HEK293 (cell line): ENCODE results near the gene PSPC1.

Experiments
- CTCF ChIA-PET: fragments of 350-600 bp; formaldehyde crosslinking; extraction: SDS; loops from one replicate; lab custom pipeline; 2021; ENCODE audit warnings: antibody characterized with exemption; lab: Yijun Ruan, JAX
- POLR2A ChIA-PET: fragments of 300-600 bp; formaldehyde crosslinking; extraction: SDS; loops from one replicate; lab custom pipeline; 2020; ENCODE audit warnings: antibody characterized with exemption, inconsistent platforms; lab: Yijun Ruan, JAX
- H3K27ac ChIP-seq: fragments of 200-500 bp; sonication (Bioruptor generic); 2 replicates; pipeline ENCODE4 v1.5.1; 2014; ENCODE audit warnings: low read depth, low read length, control low read depth, inconsistent platforms; ENCODE audit errors: extremely low read depth
- H3K36me3 ChIP-seq, 2 experiments: fragments of 200-500 bp in 1 of 2; sonication (Bioruptor generic) in 1 of 2; 1 replicate in 1 of 2; 2 replicates in 1 of 2; pipeline ENCODE4 v1.5.1; 2014 to 2017; ENCODE audit warnings: inconsistent platforms in 2 of 2, low read length in 2 of 2; ENCODE audit not compliant: control insufficient read depth in 2 of 2, insufficient read depth in 1 of 2
- H3K4me1 ChIP-seq: fragments of 200-500 bp; sonication (Bioruptor generic); 2 replicates; pipeline ENCODE4 v1.5.1; 2014; ENCODE audit warnings: mild to moderate bottlenecking, low read length, inconsistent platforms; ENCODE audit not compliant: control insufficient read depth, insufficient read depth
- H3K4me3 ChIP-seq: 2 replicates; pipeline ENCODE4 v1.5.1; 2011; ENCODE audit warnings: low read depth, mild to moderate bottlenecking, control low read depth, low read length, moderate library complexity
- H3K9me3 ChIP-seq: fragments of 200-500 bp; sonication (Bioruptor generic); 2 replicates; pipeline ENCODE4 v1.5.1; 2014; ENCODE audit warnings: low read depth, low read length, inconsistent platforms; ENCODE audit not compliant: control insufficient read depth, insufficient read depth
- BCL11A ChIP-seq: fragments of 450-650 bp; formaldehyde crosslinking; IDR thresholded peaks from 2 replicates; pipeline ENCODE4 v1.5.1; 2016; ENCODE audit warnings: low read depth, missing biosample characterization, missing genetic modification characterization
- BCL11B ChIP-seq: fragments of 450-650 bp; formaldehyde crosslinking; IDR thresholded peaks from 2 replicates; pipeline ENCODE4 v1.5.1; 2016; ENCODE audit warnings: low read depth, missing biosample characterization, missing genetic modification characterization
- KLF1 ChIP-seq: fragments of 450-650 bp; formaldehyde crosslinking; IDR thresholded peaks from 2 replicates; pipeline ENCODE4 v1.5.1; 2016; ENCODE audit warnings: missing biosample characterization, missing genetic modification characterization
- OSR2 ChIP-seq: fragments of 450-650 bp; formaldehyde crosslinking; IDR thresholded peaks from 2 replicates; pipeline ENCODE4 v1.5.1; 2016; ENCODE audit warnings: missing biosample characterization, missing genetic modification characterization
- SETDB1 ChIP-seq: IDR thresholded peaks from one replicate; pipeline ENCODE4 v1.6.1; 2017; ENCODE audit warnings: mild to moderate bottlenecking, low read length, moderate library complexity, mixed read lengths; ENCODE audit not compliant: insufficient read length
- SP3 ChIP-seq: fragments of 450-650 bp; formaldehyde crosslinking; IDR thresholded peaks from 2 replicates; pipeline ENCODE4 v1.5.1; 2016; ENCODE audit warnings: missing biosample characterization, missing genetic modification characterization
- TCF7L2 ChIP-seq: IDR thresholded peaks from 2 replicates; pipeline ENCODE4 v1.6.1; 2011; ENCODE audit warnings: low read depth, mild to moderate bottlenecking, inconsistent platforms, low read length, moderate library complexity, borderline replicate concordance
- ZEB2 ChIP-seq: fragments of 450-650 bp; formaldehyde crosslinking; IDR thresholded peaks from 2 replicates; pipeline ENCODE4 v1.5.1; 2016; ENCODE audit warnings: missing biosample characterization, missing genetic modification characterization
- ZNF140 ChIP-seq: fragments of 450-650 bp; formaldehyde crosslinking; IDR thresholded peaks from 2 replicates; pipeline ENCODE4 v1.5.1; 2016; ENCODE audit warnings: missing biosample characterization, missing genetic modification characterization
- ZNF155 ChIP-seq: fragments of 450-650 bp; formaldehyde crosslinking; IDR thresholded peaks from 2 replicates; pipeline ENCODE4 v1.5.1; 2016; ENCODE audit warnings: missing biosample characterization, missing genetic modification characterization
- ZNF211 ChIP-seq: fragments of 450-650 bp; formaldehyde crosslinking; IDR thresholded peaks from 2 replicates; pipeline ENCODE4 v1.5.1; 2016; ENCODE audit warnings: low read depth, missing biosample characterization, missing genetic modification characterization
- ZNF221 ChIP-seq: fragments of 450-650 bp; formaldehyde crosslinking; IDR thresholded peaks from 2 replicates; pipeline ENCODE4 v1.5.1; 2017; ENCODE audit warnings: missing biosample characterization, missing genetic modification characterization, borderline replicate concordance
- ZNF350 ChIP-seq: fragments of 450-650 bp; formaldehyde crosslinking; IDR thresholded peaks from 2 replicates; pipeline ENCODE4 v1.5.0; 2017; ENCODE audit warnings: missing biosample characterization, mild to moderate bottlenecking, missing genetic modification characterization
- ZNF416 ChIP-seq: fragments of 450-650 bp; formaldehyde crosslinking; IDR thresholded peaks from 2 replicates; pipeline ENCODE4 v1.5.1; 2016; ENCODE audit warnings: missing biosample characterization, missing genetic modification characterization
- ZNF433 ChIP-seq: fragments of 450-650 bp; formaldehyde crosslinking; IDR thresholded peaks from 2 replicates; pipeline ENCODE4 v1.5.1; 2016; ENCODE audit warnings: missing biosample characterization, missing genetic modification characterization, low read depth
- ZNF501 ChIP-seq: fragments of 450-650 bp; formaldehyde crosslinking; IDR thresholded peaks from 2 replicates; pipeline ENCODE4 v1.5.1; 2016; ENCODE audit warnings: missing biosample characterization, missing genetic modification characterization
- ZNF513 ChIP-seq: fragments of 450-650 bp; IDR thresholded peaks from 2 replicates; pipeline ENCODE4 v1.5.1; 2018; ENCODE audit warnings: missing biosample characterization, missing genetic modification characterization
- ZNF521 ChIP-seq: fragments of 450-650 bp; formaldehyde crosslinking; IDR thresholded peaks from 2 replicates; pipeline ENCODE4 v1.5.1; 2017; ENCODE audit warnings: missing biosample characterization, mild to moderate bottlenecking, missing genetic modification characterization
- ZNF658 ChIP-seq: fragments of 450-650 bp; formaldehyde crosslinking; IDR thresholded peaks from 2 replicates; pipeline ENCODE4; 2016; ENCODE audit warnings: missing biosample characterization, missing genetic modification characterization
- ZNF776 ChIP-seq: fragments of 450-650 bp; formaldehyde crosslinking; IDR thresholded peaks from 2 replicates; pipeline ENCODE4 v1.5.0; 2017; ENCODE audit warnings: missing biosample characterization, missing genetic modification characterization, borderline replicate concordance
- TF ChIP-seq, protein P1 (sequence below): fragments of 450-650 bp; formaldehyde crosslinking; IDR thresholded peaks from 2 replicates; pipeline ENCODE4 v1.5.1; 2016; ENCODE audit warnings: missing biosample characterization, missing genetic modification characterization

Gene PSPC1

GRCh38 chr13:19742643-19743042 is 40.1 kb downstream of the PSPC1 start:
- H3K27ac ChIP-seq, result no peak overlapping the region
- no peak for TF ChIP-seq ZNF350 (tag by site-specific recombination)
- ChIA-PET CTCF (no interaction called here), POLR2A (no interaction called here)
- peaks cover 20 to 67% of the 10 kb centered on the region in 2 experiments; a peak in 2 of 3 replicates for H3K36me3 ChIP-seq
- H3K9me3 ChIP-seq, result no peaks in the 10 kb centered on the region
- no peak overlapping the region for H3K4me3 ChIP-seq
- H3K4me1 ChIP-seq, result no peaks in the 10 kb centered on the region

DNA sequence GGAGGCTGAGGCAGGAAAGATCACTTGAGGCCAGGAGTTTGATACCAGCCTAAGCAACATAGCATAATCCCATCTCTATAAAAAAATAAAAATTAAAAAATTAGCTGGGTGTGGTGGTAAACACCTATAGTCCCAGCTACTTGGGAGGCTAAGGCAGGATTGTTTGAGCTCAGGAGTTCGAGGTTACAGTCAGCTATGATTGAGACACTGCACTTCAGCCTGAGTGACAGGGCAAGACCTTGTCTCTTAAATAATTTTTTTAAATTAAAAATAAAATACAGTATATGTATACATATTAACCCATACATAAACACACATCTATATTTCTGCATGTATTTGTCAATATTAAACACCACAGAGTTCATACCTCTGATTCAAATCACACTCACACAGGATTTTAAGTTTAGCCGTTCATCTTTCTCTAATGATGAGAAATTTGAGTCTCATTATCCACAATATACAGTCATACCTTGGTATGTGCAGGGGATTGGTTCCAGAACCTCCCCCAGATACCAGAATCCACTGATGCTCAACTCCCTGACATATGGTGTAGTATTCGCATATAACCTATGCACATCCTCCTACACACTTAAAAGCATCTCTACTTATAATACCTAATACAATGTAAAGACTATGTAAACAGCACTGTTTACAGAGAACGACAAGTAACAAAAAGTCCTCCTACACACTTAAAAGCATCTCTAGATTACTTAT is 44.7 kb downstream of the PSPC1 start:
- Histone ChIP-seq H3K4me3 (no peak overlapping the region), H3K9me3 (no peaks in the 10 kb centered on the region), H3K36me3 (peaks cover 10 to 71% of the 10 kb centered on the region in 2 experiments; a peak in 2 of 3 replicates), H3K4me1 (no peaks in the 10 kb centered on the region), H3K27ac (no peak overlapping the region)
- TF ChIP-seq ZNF513 (no peak), OSR2 (tag by site-specific recombination) (no peak), ZNF416 (tag by site-specific recombination) (no peak), KLF1 (tag by site-specific recombination) (no peak), SP3 (tag by site-specific recombination) (no peak), ZNF433 (tag by site-specific recombination) (no peak), ZNF155 (tag by site-specific recombination) (no peak), ZNF211 (tag by site-specific recombination) (no peak), TCF7L2 (no peak), ZEB2 (no peak), ZNF140 (no peak), BCL11A (tag by site-specific recombination) (no peak), BCL11B (no peak), ZNF521 (tag by site-specific recombination) (no peak)
- TF ChIP-seq, protein P1, sequence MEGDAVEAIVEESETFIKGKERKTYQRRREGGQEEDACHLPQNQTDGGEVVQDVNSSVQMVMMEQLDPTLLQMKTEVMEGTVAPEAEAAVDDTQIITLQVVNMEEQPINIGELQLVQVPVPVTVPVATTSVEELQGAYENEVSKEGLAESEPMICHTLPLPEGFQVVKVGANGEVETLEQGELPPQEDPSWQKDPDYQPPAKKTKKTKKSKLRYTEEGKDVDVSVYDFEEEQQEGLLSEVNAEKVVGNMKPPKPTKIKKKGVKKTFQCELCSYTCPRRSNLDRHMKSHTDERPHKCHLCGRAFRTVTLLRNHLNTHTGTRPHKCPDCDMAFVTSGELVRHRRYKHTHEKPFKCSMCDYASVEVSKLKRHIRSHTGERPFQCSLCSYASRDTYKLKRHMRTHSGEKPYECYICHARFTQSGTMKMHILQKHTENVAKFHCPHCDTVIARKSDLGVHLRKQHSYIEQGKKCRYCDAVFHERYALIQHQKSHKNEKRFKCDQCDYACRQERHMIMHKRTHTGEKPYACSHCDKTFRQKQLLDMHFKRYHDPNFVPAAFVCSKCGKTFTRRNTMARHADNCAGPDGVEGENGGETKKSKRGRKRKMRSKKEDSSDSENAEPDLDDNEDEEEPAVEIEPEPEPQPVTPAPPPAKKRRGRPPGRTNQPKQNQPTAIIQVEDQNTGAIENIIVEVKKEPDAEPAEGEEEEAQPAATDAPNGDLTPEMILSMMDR (tag by site-specific recombination), result no peak
- ChIA-PET POLR2A (no interaction called here), CTCF (interaction anchor here (0.6 kb wide), 1 partner anchor 79 kb away, joined by 3 read pairs; no protein-coding TSS in a partner anchor)

- Histone ChIP-seq H3K27ac (no peak overlapping the region), H3K4me3 (no peak overlapping the region), H3K4me1 (no peaks in the 10 kb centered on the region), H3K36me3 (peaks cover 19 to 61% of the 10 kb centered on the region in 2 experiments), H3K9me3 (no peaks in the 10 kb centered on the region)
- no peak for TF ChIP-seq SETDB1
- TF ChIP-seq ZNF501 (tag by site-specific recombination), result no peak
- no peak for TF ChIP-seq ZNF658 (tag by site-specific recombination)
- no peak for TF ChIP-seq ZNF221 (tag by site-specific recombination)
- no peak for TF ChIP-seq ZNF776 (tag by site-specific recombination)
- CTCF ChIA-PET, result no interaction called here
- POLR2A ChIA-PET, result no interaction called here
Observed at GRCh38 chr13:19726611-19727010, 56.1 kb downstream of the PSPC1 start.
